HEK293 (cell line): Measurements from ENCODE around the gene ACVR1.

ENCODE experiments used
- CTCF ChIA-PET: fragments of 350-600 bp; formaldehyde crosslinking; extraction: SDS; loops from one replicate; lab custom pipeline; 2021; ENCODE audit warnings: antibody characterized with exemption; lab: Yijun Ruan, JAX
- POLR2A ChIA-PET: fragments of 300-600 bp; formaldehyde crosslinking; extraction: SDS; loops from one replicate; lab custom pipeline; 2020; ENCODE audit warnings: antibody characterized with exemption, inconsistent platforms; lab: Yijun Ruan, JAX
- H3K27ac ChIP-seq: fragments of 200-500 bp; sonication (Bioruptor generic); 2 replicates; pipeline ENCODE4 v1.5.1; 2014; ENCODE audit warnings: low read depth, low read length, control low read depth, inconsistent platforms; ENCODE audit errors: extremely low read depth
- H3K36me3 ChIP-seq, 2 experiments: fragments of 200-500 bp in 1 of 2; sonication (Bioruptor generic) in 1 of 2; 1 replicate in 1 of 2; 2 replicates in 1 of 2; pipeline ENCODE4 v1.5.1; 2014 to 2017; ENCODE audit warnings: inconsistent platforms in 2 of 2, low read length in 2 of 2; ENCODE audit not compliant: control insufficient read depth in 2 of 2, insufficient read depth in 1 of 2
- H3K4me1 ChIP-seq: fragments of 200-500 bp; sonication (Bioruptor generic); 2 replicates; pipeline ENCODE4 v1.5.1; 2014; ENCODE audit warnings: mild to moderate bottlenecking, low read length, inconsistent platforms; ENCODE audit not compliant: control insufficient read depth, insufficient read depth
- H3K4me3 ChIP-seq: 2 replicates; pipeline ENCODE4 v1.5.1; 2011; ENCODE audit warnings: low read depth, mild to moderate bottlenecking, control low read depth, low read length, moderate library complexity
- H3K9me3 ChIP-seq: fragments of 200-500 bp; sonication (Bioruptor generic); 2 replicates; pipeline ENCODE4 v1.5.1; 2014; ENCODE audit warnings: low read depth, low read length, inconsistent platforms; ENCODE audit not compliant: control insufficient read depth, insufficient read depth
- GLIS2 ChIP-seq: fragments of 450-650 bp; formaldehyde crosslinking; IDR thresholded peaks from 2 replicates; pipeline ENCODE4 v1.5.1; 2016; ENCODE audit warnings: missing biosample characterization, missing genetic modification characterization
- MZF1 ChIP-seq: fragments of 450-650 bp; formaldehyde crosslinking; IDR thresholded peaks from 2 replicates; pipeline ENCODE4 v1.5.1; 2017; ENCODE audit warnings: missing biosample characterization, missing genetic modification characterization, borderline replicate concordance
- ZBTB20 ChIP-seq: fragments of 450-650 bp; formaldehyde crosslinking; IDR thresholded peaks from 2 replicates; pipeline ENCODE4 v1.5.1; 2016; ENCODE audit warnings: missing biosample characterization, missing genetic modification characterization
- ZNF214 ChIP-seq: fragments of 450-650 bp; formaldehyde crosslinking; IDR thresholded peaks from 2 replicates; pipeline ENCODE4 v1.5.1; 2017; ENCODE audit warnings: missing biosample characterization, mild to moderate bottlenecking, missing genetic modification characterization, borderline replicate concordance
- ZNF335 ChIP-seq: fragments of 450-650 bp; formaldehyde crosslinking; conservative IDR thresholded peaks from 2 replicates; pipeline ENCODE4 v1.5.1; 2016; ENCODE audit warnings: missing biosample characterization, missing genetic modification characterization
- ZXDB ChIP-seq: fragments of 450-650 bp; formaldehyde crosslinking; IDR thresholded peaks from 2 replicates; pipeline ENCODE4 v1.5.1; 2016; ENCODE audit warnings: missing biosample characterization, missing genetic modification characterization
- TF ChIP-seq, protein P1 (sequence below): fragments of 450-650 bp; formaldehyde crosslinking; IDR thresholded peaks from 2 replicates; pipeline ENCODE4 v1.5.1; 2016; ENCODE audit warnings: missing biosample characterization, missing genetic modification characterization
- TF ChIP-seq, protein P2 (sequence below): fragments of 450-650 bp; formaldehyde crosslinking; IDR thresholded peaks from 2 replicates; pipeline ENCODE4 v1.5.1; 2017; ENCODE audit warnings: missing biosample characterization, missing genetic modification characterization
- TF ChIP-seq, protein P3 (sequence below): fragments of 450-650 bp; formaldehyde crosslinking; IDR thresholded peaks from 2 replicates; pipeline ENCODE4 v1.5.1; 2017; ENCODE audit warnings: missing biosample characterization, missing genetic modification characterization
- TF ChIP-seq, protein P4 (sequence below): fragments of 450-650 bp; formaldehyde crosslinking; IDR thresholded peaks from 2 replicates; pipeline ENCODE4 v1.5.1; 2016; ENCODE audit warnings: missing biosample characterization, missing genetic modification characterization
- TF ChIP-seq, protein P5 (sequence below): fragments of 450-650 bp; formaldehyde crosslinking; IDR thresholded peaks from 2 replicates; pipeline ENCODE4 v1.5.1; 2016; ENCODE audit warnings: missing biosample characterization, missing genetic modification characterization

The ACVR1 gene

DNA sequence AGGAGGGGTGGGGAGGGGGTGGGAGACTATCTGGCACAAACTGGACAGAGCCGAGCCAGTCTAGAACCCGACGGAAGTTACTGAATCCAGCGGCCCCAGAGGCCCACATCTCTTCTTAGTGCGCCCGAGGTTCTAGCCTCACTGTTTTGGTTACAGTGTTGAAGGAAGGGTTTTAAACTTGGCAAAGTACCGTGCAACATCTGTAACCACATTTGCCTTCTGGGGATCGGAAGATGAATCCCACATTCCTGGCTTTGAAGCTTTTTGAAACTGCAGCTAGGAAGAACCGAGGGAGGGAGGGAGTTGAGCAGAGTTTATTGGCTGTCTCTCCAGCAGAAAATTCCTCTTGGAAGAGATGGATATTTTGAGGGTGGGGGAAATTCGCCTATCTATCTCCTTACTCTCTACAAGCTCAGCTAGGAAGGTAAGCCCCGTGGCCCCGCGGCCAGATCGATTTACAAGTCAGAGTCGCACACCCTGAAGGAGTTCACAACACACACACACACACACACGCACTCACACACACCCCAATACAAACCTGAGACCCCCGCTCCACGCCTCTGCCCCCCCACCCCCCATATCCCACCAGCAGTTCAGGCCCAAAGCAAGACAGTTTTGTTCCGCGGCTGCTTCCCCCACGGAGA lies 1.0 kb downstream of the ACVR1 start:
- H3K4me3 ChIP-seq = peak overlapping the region; percentile 91
- H3K9me3 ChIP-seq = no peaks in the 10 kb centered on the region
- H3K27ac ChIP-seq = peak overlapping the region; percentile 84
- POLR2A ChIA-PET = interaction anchor here (0.5 to 2.3 kb wide), 5 partner anchors 24 to 127 kb away, joined by 3 to 23 read pairs (median 5); no protein-coding TSS in a partner anchor
- no peaks in the 10 kb centered on the region for H3K36me3 ChIP-seq
- H3K4me1 ChIP-seq = no peaks in the 10 kb centered on the region; the same call in 1 of the 2 replicates
- TF ChIP-seq, protein P1, sequence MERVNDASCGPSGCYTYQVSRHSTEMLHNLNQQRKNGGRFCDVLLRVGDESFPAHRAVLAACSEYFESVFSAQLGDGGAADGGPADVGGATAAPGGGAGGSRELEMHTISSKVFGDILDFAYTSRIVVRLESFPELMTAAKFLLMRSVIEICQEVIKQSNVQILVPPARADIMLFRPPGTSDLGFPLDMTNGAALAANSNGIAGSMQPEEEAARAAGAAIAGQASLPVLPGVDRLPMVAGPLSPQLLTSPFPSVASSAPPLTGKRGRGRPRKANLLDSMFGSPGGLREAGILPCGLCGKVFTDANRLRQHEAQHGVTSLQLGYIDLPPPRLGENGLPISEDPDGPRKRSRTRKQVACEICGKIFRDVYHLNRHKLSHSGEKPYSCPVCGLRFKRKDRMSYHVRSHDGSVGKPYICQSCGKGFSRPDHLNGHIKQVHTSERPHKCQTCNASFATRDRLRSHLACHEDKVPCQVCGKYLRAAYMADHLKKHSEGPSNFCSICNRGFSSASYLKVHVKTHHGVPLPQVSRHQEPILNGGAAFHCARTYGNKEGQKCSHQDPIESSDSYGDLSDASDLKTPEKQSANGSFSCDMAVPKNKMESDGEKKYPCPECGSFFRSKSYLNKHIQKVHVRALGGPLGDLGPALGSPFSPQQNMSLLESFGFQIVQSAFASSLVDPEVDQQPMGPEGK = peak; percentile 12; the same call in 1 of the 2 replicates
- TF ChIP-seq ZBTB20 = peak; percentile 19; the same call in 1 of the 2 replicates
- TF ChIP-seq, protein P2, sequence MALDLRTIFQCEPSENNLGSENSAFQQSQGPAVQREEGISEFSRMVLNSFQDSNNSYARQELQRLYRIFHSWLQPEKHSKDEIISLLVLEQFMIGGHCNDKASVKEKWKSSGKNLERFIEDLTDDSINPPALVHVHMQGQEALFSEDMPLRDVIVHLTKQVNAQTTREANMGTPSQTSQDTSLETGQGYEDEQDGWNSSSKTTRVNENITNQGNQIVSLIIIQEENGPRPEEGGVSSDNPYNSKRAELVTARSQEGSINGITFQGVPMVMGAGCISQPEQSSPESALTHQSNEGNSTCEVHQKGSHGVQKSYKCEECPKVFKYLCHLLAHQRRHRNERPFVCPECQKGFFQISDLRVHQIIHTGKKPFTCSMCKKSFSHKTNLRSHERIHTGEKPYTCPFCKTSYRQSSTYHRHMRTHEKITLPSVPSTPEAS (tag by site-specific recombination) = peak; percentile 45; the same call in 1 of the 2 replicates
- TF ChIP-seq ZNF214 (tag by site-specific recombination) = no peak
- 0 out of 2 replicates have a peak, but pooled peaks have one; percentile 8 for TF ChIP-seq GLIS2 (tag by site-specific recombination)
- TF ChIP-seq, protein P3, sequence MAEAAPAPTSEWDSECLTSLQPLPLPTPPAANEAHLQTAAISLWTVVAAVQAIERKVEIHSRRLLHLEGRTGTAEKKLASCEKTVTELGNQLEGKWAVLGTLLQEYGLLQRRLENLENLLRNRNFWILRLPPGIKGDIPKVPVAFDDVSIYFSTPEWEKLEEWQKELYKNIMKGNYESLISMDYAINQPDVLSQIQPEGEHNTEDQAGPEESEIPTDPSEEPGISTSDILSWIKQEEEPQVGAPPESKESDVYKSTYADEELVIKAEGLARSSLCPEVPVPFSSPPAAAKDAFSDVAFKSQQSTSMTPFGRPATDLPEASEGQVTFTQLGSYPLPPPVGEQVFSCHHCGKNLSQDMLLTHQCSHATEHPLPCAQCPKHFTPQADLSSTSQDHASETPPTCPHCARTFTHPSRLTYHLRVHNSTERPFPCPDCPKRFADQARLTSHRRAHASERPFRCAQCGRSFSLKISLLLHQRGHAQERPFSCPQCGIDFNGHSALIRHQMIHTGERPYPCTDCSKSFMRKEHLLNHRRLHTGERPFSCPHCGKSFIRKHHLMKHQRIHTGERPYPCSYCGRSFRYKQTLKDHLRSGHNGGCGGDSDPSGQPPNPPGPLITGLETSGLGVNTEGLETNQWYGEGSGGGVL (tag by site-specific recombination) = peak; percentile 45
- TF ChIP-seq, protein P4, sequence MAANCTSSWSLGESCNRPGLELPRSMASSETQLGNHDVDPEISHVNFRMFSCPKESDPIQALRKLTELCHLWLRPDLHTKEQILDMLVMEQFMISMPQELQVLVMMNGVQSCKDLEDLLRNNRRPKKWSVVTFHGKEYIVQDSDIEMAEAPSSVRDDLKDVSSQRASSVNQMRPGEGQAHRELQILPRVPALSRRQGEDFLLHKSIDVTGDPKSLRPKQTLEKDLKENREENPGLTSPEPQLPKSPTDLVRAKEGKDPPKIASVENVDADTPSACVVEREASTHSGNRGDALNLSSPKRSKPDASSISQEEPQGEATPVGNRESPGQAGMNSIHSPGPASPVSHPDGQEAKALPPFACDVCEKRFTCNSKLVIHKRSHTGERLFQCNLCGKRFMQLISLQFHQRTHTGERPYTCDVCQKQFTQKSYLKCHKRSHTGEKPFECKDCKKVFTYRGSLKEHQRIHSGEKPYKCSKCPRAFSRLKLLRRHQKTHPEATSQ (tag by site-specific recombination) = no peak
- TF ChIP-seq ZNF335 (tag by site-specific recombination) = peak; percentile 50
- TF ChIP-seq MZF1 (tag by site-specific recombination) = peak; percentile 59; the same call in 1 of the 2 replicates
- CTCF ChIA-PET = interaction anchor here (0.6 kb wide), 1 partner anchor 158 kb away, joined by 3 read pairs; no protein-coding TSS in a partner anchor

DNA sequence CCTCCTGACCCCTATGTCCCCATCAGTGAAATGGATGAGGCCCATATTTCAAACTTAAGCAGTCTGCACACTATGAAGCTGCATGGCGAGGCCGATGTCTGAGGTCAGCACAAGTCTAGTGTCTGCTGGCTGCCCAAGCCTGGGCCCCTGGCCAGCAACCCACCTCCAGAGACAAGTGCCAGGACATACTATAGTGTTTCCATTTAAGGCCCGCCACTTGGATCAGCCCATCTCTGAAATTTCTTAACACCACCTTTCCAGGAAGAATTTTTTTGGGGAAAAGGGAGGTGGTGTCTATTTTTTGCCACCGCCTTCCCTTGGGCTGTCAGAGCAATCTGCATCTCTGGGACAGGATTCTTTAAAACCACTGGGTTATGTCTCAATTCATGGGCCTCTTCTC lies 1.8 kb downstream of the ACVR1 start:
- H3K27ac ChIP-seq = no peak overlapping the region
- H3K36me3 ChIP-seq = no peaks in the 10 kb centered on the region
- CTCF ChIA-PET = interaction anchor here (0.5 kb wide), 1 partner anchor 138 kb away, joined by 3 read pairs; no protein-coding TSS in a partner anchor
- H3K4me3 ChIP-seq = peak overlapping the region; percentile 91
- no peak for TF ChIP-seq ZXDB (tag by site-specific recombination)
- TF ChIP-seq, protein P5, sequence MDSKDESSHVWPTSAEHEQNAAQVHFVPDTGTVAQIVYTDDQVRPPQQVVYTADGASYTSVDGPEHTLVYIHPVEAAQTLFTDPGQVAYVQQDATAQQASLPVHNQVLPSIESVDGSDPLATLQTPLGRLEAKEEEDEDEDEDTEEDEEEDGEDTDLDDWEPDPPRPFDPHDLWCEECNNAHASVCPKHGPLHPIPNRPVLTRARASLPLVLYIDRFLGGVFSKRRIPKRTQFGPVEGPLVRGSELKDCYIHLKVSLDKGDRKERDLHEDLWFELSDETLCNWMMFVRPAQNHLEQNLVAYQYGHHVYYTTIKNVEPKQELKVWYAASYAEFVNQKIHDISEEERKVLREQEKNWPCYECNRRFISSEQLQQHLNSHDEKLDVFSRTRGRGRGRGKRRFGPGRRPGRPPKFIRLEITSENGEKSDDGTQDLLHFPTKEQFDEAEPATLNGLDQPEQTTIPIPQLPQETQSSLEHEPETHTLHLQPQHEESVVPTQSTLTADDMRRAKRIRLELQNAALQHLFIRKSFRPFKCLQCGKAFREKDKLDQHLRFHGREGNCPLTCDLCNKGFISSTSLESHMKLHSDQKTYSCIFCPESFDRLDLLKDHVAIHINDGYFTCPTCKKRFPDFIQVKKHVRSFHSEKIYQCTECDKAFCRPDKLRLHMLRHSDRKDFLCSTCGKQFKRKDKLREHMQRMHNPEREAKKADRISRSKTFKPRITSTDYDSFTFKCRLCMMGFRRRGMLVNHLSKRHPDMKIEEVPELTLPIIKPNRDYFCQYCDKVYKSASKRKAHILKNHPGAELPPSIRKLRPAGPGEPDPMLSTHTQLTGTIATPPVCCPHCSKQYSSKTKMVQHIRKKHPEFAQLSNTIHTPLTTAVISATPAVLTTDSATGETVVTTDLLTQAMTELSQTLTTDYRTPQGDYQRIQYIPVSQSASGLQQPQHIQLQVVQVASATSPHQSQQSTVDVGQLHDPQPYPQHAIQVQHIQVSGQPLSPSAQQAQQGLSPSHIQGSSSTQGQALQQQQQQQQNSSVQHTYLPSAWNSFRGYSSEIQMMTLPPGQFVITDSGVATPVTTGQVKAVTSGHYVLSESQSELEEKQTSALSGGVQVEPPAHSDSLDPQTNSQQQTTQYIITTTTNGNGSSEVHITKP = 0 out of 2 replicates have a peak, but pooled peaks have one; percentile 29
- POLR2A ChIA-PET = no interaction called here
- H3K4me1 ChIP-seq = no peaks in the 10 kb centered on the region; the same call in 1 of the 2 replicates
- H3K9me3 ChIP-seq = no peaks in the 10 kb centered on the region
